GM23338 (cell line): Measurements from ENCODE around the gene PRELP.

Experiments used
- CTCF ChIP-seq, 2 experiments: fragments of 200-600 bp in 1 of 2; sonication (generic) in 1 of 2; conservative IDR thresholded peaks; 2 replicates each; pipeline versions ENCODE4 v1.5.1 to v1.6.1; 2016 to 2017; ENCODE audit warnings: antibody characterized with exemption in 2 of 2, low read depth in 2 of 2, mild to moderate bottlenecking in 2 of 2, moderate library complexity in 1 of 2
- EZH2 ChIP-seq: fragments of 200-600 bp; sonication (generic); IDR thresholded peaks from one replicate; pipeline ENCODE4 v1.8.0; 2017; ENCODE audit warnings: antibody characterized with exemption, mild to moderate bottlenecking, low read depth; ENCODE audit not compliant: unreplicated experiment

- TF ChIP-seq EZH2 (no peak), CTCF (conservative IDR thresholded peaks at IDR 0.05; ENCODE audit: low read depth in 2 of 2) (no peak)
These were observed 62.3 kb downstream of the PRELP start for GRCh38 chr1:203537806-203538464.
